GM19193 (cell line): ENCODE results near the gene NHP2.

ENCODE experiments used
- POLR2A ChIP-seq: IDR thresholded peaks from 4 replicates; pipeline ENCODE4 v1.6.1; 2011; ENCODE audit not compliant: insufficient read depth, insufficient read length; ENCODE audit errors: extremely low read depth

Gene NHP2

GRCh38 chr5:178186427-178186826 is 32.7 kb upstream of the NHP2 start:
- no peak for TF ChIP-seq POLR2A

- no peak for TF ChIP-seq POLR2A
These were observed 28.6 kb upstream of the NHP2 start for GRCh38 chr5:178182158-178182876.

- no peak for TF ChIP-seq POLR2A
These were observed 26.6 kb upstream of the NHP2 start for GRCh38 chr5:178180141-178180863.

GRCh38 chr5:178177569-178177968 is 23.9 kb upstream of the NHP2 start:
- TF ChIP-seq POLR2A, result no peak

- TF ChIP-seq POLR2A, result no peak
These were observed 23.1 kb upstream of the NHP2 start for GRCh38 chr5:178176791-178177190.

- TF ChIP-seq POLR2A, result no peak
These were observed 20.8 kb upstream of the NHP2 start for GRCh38 chr5:178174456-178174855.

GRCh38 chr5:178170455-178170854 is 16.8 kb upstream of the NHP2 start:
- no peak for TF ChIP-seq POLR2A

GRCh38 chr5:178165581-178165980 is 11.9 kb upstream of the NHP2 start:
- TF ChIP-seq POLR2A, result no peak

GRCh38 chr5:178163772-178164735 is 10.4 kb upstream of the NHP2 start:
- no peak for TF ChIP-seq POLR2A

- no peak for TF ChIP-seq POLR2A
These were observed 8.8 kb upstream of the NHP2 start for GRCh38 chr5:178162481-178162880.

- no peak for TF ChIP-seq POLR2A
These were observed 6.5 kb upstream of the NHP2 start for GRCh38 chr5:178160176-178160575.

GRCh38 chr5:178155065-178155464 is 1.4 kb upstream of the NHP2 start:
- no peak for TF ChIP-seq POLR2A

GRCh38 chr5:178152491-178153444 is 917 bp downstream of the NHP2 start:
- no peak for TF ChIP-seq POLR2A
